ENCODE data around the gene KRTAP12-2. TPM values are rescaled to one million over a fixed set of nuclear protein-coding genes. Genes with fewer than 3 reads are reported as not detected.
"Not testable (repeated sequence)": the region's sequence is repeated elsewhere in the genome, so short reads cannot be mapped to it uniquely, and the experiment has no call there.

KRTAP12-2 gene
- total RNA-seq, 4 donors from 2014 or later, result 17.5 TPM; not detected in 3

GRCh38 chr21:44699502-44700001, 32.8 kb upstream of the KRTAP12-2 start:
- peak in 1 of 2 donors; percentile 49 for DNase-seq (ENCODE audit: low spot score in 2 of 2)
- TF ChIP-seq CTCF (IDR thresholded peaks at IDR 0.05) (no peak), POLR2A (IDR thresholded peaks at IDR 0.05) (no peak)
- no peak overlapping the region for H3K4me3 ChIP-seq (ENCODE audit: low read depth, poor library complexity, severe bottlenecking)
- intact Hi-C loops (cut with DNase I; ENCODE audit: low total_unique reads), result no loop called here
- WGBS, 2 donors, result 62 to 65% methylated on average over 17 of the region's 17 CpGs

DNA sequence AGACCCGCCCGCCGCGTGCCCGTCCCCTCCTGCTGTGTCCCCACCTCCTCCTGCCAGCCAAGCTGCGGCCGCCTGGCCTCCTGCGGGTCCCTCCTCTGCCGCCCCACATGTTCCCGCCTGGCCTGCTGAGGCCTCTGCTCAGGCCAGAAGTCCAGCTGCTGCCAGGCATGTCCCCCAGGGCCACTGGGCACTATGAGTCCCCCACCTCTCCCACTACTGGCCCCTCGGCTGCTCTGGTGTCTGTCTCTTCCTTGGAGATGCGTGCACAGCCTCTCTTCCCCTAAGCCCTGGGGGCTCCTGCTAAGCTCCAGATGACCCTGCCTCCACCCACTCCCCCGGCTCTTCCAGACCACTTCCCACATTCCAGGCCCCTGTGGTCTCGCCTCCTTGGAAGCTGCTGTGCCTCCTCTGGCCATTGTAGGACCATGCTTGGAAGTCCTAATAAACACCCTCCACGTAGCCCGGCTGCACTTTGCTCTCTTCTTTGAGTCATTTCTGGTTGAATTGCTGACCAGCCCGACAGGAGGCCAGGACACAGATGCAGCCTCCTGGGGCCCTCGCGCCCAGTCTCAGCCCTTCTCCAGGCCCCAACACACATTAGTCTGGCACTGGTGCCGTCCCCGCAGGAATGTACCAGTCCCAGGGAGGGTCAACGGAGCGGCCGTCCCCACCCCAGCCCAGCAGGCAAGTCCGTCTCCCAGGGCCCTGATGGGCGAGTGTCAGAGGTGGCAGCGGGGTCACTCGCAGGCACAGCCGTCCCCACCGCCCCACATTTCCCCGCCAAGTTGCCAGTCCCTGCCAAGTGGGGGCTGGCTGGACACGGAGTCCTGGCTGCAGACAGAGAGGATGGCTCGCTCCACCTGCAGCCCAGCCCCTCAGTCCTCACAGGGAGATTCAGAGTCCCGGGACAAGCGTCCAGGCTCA, 31.3 kb upstream of the KRTAP12-2 start:
- peak in 1 of 2 donors; percentile 84 for DNase-seq (ENCODE audit: low spot score in 2 of 2)
- intact Hi-C loops (cut with DNase I; ENCODE audit: low total_unique reads), result no loop called here
- WGBS, 2 donors, result 48 to 69% methylated on average over 27 to 34 of the region's 35 CpGs
- TF ChIP-seq CTCF (IDR thresholded peaks at IDR 0.05), result no peak
- TF ChIP-seq POLR2A (IDR thresholded peaks at IDR 0.05), result no peak
- no peak overlapping the region for H3K4me3 ChIP-seq (ENCODE audit: low read depth, poor library complexity, severe bottlenecking)

DNA sequence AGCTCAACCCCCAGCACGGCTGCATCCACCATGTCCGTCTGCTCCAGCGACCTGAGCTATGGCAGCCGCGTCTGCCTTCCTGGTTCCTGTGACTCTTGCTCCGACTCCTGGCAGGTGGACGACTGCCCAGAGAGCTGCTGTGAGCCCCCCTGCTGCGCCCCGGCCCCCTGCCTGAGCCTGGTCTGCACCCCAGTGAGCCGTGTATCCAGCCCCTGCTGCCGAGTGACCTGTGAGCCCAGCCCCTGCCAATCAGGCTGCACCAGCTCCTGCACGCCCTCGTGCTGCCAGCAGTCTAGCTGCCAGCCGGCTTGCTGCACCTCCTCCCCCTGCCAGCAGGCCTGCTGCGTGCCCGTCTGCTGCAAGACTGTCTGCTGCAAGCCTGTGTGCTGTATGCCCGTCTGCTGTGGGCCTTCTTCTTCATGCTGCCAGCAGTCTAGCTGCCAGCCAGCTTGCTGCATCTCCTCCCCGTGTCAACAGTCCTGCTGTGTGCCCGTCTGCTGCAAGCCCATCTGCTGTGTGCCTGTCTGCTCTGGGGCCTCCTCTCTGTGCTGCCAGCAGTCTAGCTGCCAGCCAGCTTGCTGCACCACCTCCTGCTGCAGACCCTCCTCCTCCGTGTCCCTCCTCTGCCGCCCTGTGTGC, 30.6 kb upstream of the KRTAP12-2 start, which contains the start of gene KRTAP10-12:
Gene KRTAP10-12, plus strand, starts transcription at position 1 of the 639 bp plus-strand sequence. Its CDS starts 30 bp downstream, at position 31.
- WGBS, 2 donors, result 54 to 64% methylated on average over 12 to 20 of the region's 21 CpGs
- intact Hi-C loops (cut with DNase I; ENCODE audit: low total_unique reads); H3K4me3 ChIP-seq (ENCODE audit: low read depth, poor library complexity, severe bottlenecking): not testable (repeated sequence)
- peak in 1 of 2 donors; percentile 37 for DNase-seq (ENCODE audit: low spot score in 2 of 2)

DNA sequence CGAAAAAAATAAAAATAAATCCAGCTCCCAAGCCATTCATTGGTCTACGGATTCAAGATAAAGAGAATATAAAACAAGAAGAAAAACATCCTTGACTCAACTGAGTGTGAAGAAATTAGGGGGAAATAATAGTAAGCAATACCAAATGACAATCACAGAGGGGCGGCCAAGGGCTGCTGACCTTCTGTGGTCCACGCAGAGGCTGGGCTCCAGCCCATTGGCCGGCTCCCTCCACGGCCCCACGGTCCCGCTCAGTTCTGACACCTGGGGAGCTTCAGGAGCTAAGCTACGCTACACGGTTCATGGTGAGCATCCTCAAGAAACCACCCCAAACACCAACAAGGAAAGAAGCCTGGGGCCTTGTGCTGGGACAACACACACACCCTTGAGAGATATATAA, 29.8 kb upstream of the KRTAP12-2 start:
- TF ChIP-seq POLR2A (IDR thresholded peaks at IDR 0.05) (no peak), CTCF (IDR thresholded peaks at IDR 0.05) (no peak)
- no peak overlapping the region for H3K4me3 ChIP-seq (ENCODE audit: low read depth, poor library complexity, severe bottlenecking)
- 75 to 78% methylated on average over 10 of the region's 10 CpGs for WGBS, 2 donors
- intact Hi-C loops (cut with DNase I; ENCODE audit: low total_unique reads), result no loop called here
- peak in 1 of 2 donors; percentile 61 for DNase-seq (ENCODE audit: low spot score in 2 of 2)

- intact Hi-C loops (cut with DNase I; ENCODE audit: low total_unique reads), result no loop called here
- H3K4me3 ChIP-seq (ENCODE audit: low read depth, poor library complexity, severe bottlenecking), result no peak overlapping the region
- TF ChIP-seq CTCF (IDR thresholded peaks at IDR 0.05) (no peak), POLR2A (IDR thresholded peaks at IDR 0.05) (no peak)
- WGBS, 2 donors, result 85 to 86% methylated on average over 8 of the region's 8 CpGs
- DNase-seq (ENCODE audit: low spot score in 2 of 2), result peak in 1 of 2 donors; percentile 34
Observed at GRCh38 chr21:44695641-44696040, 28.9 kb upstream of the KRTAP12-2 start.

GRCh38 chr21:44695184-44695583, 28.5 kb upstream of the KRTAP12-2 start:
- TF ChIP-seq CTCF (IDR thresholded peaks at IDR 0.05) (no peak), POLR2A (IDR thresholded peaks at IDR 0.05) (no peak)
- WGBS, 2 donors, result 65 to 74% methylated on average over 8 of the region's 8 CpGs
- peak in 1 of 2 donors; percentile 68 for DNase-seq (ENCODE audit: low spot score in 2 of 2)
- intact Hi-C loops (cut with DNase I; ENCODE audit: low total_unique reads), result no loop called here
- no peak overlapping the region for H3K4me3 ChIP-seq (ENCODE audit: low read depth, poor library complexity, severe bottlenecking)

Measured in lower leg skin (tissue), 4 donors.